Measurements from ENCODE around the gene PDGFRA. TPM values are rescaled to one million over a fixed set of nuclear protein-coding genes. Genes with fewer than 3 reads are reported as not detected.
"Not testable (repeated sequence)": the region's sequence is repeated elsewhere in the genome, so short reads cannot be mapped to it uniquely, and the experiment has no call there.

The PDGFRA gene
- total RNA-seq, 2 donors from 2014 or later, result 30.8 to 45.2 TPM

DNA sequence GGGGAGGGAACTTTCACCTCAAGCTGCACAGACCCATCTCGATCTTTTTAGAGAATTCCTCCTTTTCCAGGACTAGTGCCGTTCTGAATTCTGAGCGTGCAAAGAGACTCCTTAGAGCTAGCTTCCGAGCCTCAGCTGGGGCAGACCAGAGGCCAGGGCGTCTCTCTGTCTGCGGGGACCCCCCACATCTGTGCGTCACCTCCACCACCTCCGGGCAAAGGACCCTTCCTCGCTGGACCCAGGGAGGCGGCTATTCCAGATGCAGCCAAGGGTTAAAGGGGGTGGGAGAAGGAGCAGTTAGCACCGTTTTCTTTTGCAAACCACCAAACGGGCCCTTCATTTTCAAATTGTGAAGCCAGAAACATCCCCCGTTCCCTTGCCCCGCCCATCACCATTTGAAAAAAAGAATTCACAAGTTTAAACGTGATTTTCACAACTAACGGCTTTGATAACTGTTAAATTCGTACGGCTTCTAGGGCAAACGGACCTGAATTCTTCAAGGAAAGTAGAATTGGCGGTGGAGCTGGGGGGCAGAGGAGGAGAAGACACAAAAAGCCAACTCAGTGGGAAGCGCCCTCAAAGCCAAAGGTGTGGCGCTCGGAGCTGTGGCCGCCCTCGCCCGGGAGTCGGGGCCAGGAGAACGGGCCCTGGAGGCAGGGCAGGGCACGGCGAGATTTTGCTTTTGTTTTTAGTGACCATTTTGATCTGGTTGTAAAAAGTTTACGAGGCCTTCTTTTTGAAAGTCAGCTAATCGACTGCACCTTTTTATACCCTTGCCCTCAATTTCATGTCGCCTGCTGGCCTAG, 3.3 kb upstream of the PDGFRA start:
- ATAC-seq (peak; percentile 31), DNase-seq (peak in 1 of 2 donors; percentile 7)
- intact Hi-C loops (cut with DNase I, micrococcal nuclease), result loop anchor here (5.0 to 10.0 kb wide), 4 partner anchors 301 to 1031 kb away; no protein-coding TSS in a partner anchor

DNA sequence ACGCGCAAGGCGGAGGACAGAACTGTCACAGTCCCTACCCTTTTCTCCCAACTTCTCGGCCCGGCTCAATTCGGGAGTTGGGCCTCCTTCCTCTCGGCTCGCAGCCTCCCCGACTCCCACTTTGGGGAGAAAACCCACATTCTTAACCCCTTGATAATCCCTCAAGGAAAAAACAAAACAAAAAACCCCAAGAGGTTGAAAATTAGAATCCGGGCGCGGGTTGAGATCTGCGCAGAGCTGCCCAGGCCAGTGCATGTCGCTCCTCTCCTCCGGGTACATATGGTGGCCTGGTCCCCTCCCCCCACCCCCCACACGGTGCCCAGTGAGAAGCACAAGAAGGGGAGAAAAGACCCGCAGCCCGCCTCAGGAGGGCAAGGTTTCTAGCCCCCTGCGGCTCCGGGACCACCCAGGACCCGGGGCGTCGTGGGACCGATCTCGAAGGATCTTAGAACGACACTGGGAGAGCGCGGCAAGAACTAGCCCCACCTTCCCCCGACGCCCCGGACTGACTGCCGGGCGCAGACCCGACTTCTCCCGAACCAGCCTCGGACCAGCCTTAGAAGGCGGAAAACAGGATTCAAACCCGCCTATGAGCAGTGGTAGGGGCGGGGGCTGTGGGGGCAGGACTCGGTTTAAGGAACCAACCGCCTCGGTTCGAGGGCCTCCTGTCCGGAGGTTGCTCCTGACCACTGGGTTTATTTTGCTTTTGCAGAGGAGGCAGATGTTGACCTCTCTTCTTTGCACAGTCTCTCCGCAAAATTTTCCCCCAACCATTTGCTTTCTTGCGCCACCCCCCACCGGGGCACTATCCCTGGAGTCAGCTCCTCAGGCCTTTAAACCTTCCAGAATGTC, 2.5 kb upstream of the PDGFRA start:
- peak; percentile 26 for ATAC-seq
- peak; percentile 32 to 43 for DNase-seq
- intact Hi-C loops (cut with DNase I, micrococcal nuclease), result loop anchor here (5.0 to 10.0 kb wide), 4 partner anchors 302 to 1032 kb away; no protein-coding TSS in a partner anchor

DNA sequence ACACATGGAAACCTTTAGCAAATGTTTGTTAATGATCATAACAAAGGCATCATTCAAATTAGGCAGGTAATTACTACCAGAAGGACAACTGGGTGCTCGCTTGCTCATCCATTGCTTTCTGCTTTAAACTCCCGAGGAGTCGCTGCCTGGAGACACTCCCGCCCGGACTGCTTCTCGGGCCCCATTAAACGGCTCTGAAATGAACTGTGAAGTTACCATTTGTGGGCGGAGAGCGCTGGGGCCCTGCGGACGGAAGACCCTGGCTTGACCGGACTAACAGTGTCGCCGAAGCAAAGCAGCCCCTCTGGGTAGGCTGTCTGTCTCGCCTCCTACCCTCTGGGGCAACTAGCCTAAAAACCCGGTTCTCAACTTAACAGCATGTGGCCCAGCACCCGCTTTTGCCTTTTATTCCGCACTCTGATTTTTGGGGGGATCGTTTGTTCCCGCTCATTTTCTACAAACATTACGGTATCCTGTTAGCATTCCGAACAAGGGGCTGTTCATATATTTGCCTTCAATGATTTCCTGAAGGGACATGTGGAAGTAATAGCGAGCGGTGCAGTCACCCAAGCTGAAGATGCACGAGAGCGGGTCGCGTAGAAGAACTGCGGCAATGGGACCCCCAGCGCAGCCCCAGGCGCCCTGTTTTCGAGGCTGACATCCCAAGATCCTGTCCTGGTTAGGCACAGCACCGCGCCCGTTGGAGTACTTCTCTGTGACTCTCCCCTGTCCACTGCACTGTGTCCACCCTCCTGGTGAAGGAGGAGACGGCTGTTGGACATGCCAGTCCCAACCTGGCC, 1.6 kb upstream of the PDGFRA start:
- no peak for DNase-seq
- intact Hi-C loops (cut with DNase I, micrococcal nuclease), result loop anchor here (5.0 to 10.0 kb wide), 4 partner anchors 303 to 1033 kb away; no protein-coding TSS in a partner anchor
- peak; percentile 10 for ATAC-seq

DNA sequence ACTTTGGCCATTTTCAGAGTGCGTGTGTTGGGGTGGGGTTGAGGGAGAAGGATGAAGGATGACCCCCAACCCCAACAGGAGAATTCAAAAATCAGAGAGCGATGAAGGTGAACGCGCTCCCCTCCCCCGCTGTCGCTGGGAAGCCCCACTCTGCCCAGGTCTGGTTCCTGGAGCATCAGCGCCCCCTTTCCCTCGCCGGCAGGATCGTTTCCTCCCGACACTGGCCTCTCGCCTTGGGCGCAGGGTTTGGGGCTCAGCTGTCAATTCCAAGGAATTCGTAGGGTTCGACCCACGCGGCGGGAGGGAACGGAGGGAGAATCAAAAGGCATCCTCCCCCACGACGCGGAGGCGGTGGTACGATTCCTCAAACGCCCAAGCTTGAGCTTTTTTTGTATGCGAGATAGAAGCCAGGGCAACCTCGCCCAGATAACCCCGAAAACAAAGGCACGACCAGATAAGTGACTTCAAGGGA, 1.0 kb upstream of the PDGFRA start:
- intact Hi-C loops (cut with DNase I, micrococcal nuclease), result loop anchor here (5.0 to 10.0 kb wide), 4 partner anchors 303 to 1033 kb away; no protein-coding TSS in a partner anchor
- ATAC-seq, result peak; percentile 58
- DNase-seq, result peak in 1 of 2 donors; percentile 63

DNA sequence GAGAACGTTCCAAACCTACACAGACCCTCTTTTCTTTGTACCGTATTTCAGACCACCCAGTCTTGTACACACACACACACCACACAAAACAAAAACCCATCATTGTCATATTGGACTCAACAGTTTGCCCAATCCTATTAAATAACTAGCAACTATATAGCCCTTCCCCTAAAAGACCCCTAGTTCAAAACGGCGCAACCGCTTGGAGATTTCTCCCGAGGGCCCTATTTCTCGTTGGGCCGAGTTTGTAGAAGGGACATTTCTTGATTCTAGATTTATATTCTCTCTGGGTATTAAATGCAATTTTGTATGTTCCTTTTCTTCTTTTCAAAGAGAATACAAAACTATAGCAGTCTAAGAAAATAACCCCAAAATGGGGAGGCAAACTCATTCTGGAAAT, 547 bp upstream of the PDGFRA start:
- no peak for DNase-seq
- intact Hi-C loops (cut with DNase I, micrococcal nuclease), result loop anchor here (5.0 to 10.0 kb wide), 4 partner anchors 304 to 1034 kb away; no protein-coding TSS in a partner anchor
- ATAC-seq, result no peak

DNA sequence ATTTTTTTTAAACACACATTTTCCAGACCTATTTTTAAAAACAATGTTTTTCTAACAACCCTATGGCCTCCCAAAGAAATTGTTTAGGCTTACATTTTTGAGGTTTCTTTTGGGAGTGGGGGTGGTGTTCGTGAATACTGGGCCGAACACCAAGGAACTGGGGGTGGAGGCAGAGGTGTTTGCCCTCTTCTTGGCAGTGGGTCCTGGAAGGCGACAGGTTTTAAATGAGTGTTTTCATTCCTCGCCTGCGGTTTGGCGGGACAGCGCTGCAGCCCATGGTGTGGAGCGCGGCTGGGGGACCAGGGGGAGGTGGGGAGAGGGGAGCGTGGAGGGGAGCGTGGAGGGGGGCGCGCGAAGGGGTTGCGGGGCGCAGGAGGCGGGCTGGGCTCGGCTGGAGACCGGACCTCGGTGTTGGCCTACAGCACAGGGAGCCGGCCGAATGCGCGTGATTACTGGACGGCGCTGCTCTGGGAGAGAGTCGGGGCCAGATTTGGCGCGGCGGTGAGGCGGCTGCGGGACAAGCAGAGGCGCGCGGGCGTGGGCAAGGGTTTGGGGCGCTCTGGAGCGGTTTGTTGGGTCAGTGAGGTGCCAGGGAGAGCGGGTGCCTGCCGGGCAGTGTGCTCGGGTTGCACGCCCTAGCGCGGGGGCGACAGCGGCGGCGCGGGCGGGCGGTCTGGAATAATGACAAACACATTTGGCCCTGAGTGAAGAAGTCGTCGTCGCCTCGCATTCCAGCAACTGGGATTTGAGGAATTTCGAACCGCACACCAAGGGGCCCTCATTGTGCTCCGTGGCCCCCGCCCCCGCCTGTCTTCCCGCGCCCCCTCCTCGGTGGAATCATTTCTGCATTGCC, 764 bp downstream of the PDGFRA start:
- ATAC-seq (no peak), DNase-seq (peak in 1 of 2 donors; percentile 17)

DNA sequence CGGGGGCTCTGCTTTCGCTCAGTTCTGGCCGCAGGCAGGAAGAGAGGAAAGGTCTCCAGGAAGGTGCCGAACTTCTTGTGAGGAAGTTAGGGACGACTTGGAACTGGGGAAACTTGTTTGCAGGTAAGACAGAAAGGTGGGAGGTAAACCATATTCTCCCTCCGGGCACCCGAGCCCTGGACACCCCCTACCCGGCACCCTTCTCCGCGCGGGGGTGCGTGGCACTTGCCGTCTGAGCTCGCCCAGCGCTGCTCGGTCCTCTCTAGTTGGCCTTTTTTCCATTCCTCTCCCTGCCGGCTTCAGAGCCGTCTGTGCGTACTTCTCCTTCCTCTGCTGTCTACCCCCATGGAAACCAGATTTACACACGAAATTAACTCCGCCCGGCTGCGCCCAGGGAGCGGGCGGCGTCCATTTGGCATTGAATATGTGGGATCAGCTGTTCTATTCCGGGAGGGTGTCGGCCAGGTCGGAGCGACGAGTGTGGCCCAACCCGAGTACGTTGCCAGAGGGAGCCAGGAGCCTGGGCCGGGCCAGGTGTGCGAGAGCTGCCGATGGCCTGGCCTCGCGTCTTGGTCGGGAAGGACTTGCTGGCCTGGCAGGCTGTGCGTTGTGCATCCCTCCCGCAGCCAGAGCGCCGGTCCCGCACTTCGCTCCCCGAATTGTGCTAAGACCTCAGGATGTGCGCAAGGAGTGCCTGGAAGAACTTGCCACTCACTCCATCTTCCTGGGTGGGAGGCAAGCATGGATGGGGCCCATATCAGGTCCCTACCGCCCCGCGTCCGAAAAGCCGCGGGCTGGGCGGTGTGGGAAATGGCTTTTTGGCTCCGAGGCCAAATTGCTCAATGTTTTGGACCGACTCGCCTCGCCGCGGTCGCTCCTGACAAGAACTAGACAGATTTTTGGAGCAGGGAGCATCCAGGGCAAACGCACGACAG, 1.7 kb downstream of the PDGFRA start:
- intact Hi-C loops (cut with DNase I, micrococcal nuclease), result loop anchor here in 1 of 2 donors (10.0 kb wide), 1 partner anchor 1236 kb away; no protein-coding TSS in a partner anchor
- no peak for ATAC-seq
- peak; percentile 16 to 28 for DNase-seq

More for the DNA sequence above, 764 bp downstream of the PDGFRA start:
- intact Hi-C loops (cut with DNase I, micrococcal nuclease), result loop anchor here (5.0 to 10.0 kb wide), 5 partner anchors 305 to 1235 kb away; no protein-coding TSS in a partner anchor

DNA sequence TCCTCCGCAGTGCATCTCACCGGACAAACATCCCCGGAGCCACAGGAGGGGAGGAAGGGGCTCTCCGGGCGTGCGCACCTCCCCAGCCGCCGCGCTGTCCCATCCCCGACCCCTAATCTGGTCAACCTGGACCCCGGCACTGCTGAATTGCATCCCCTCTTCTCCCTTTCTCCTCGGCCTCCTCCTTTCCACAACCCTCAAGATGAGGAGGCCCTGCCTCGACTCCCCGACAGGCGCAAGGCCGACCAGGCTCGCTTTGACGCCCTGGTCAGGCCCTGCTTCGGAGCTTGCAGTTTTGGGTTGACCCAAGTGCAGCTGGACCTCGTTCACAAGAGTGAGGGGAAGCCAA, 2.3 kb downstream of the PDGFRA start:
- intact Hi-C loops (cut with DNase I, micrococcal nuclease), result loop anchor here in 1 of 2 donors (10.0 kb wide), 1 partner anchor 1237 kb away; no protein-coding TSS in a partner anchor
- DNase-seq, result no peak

DNA sequence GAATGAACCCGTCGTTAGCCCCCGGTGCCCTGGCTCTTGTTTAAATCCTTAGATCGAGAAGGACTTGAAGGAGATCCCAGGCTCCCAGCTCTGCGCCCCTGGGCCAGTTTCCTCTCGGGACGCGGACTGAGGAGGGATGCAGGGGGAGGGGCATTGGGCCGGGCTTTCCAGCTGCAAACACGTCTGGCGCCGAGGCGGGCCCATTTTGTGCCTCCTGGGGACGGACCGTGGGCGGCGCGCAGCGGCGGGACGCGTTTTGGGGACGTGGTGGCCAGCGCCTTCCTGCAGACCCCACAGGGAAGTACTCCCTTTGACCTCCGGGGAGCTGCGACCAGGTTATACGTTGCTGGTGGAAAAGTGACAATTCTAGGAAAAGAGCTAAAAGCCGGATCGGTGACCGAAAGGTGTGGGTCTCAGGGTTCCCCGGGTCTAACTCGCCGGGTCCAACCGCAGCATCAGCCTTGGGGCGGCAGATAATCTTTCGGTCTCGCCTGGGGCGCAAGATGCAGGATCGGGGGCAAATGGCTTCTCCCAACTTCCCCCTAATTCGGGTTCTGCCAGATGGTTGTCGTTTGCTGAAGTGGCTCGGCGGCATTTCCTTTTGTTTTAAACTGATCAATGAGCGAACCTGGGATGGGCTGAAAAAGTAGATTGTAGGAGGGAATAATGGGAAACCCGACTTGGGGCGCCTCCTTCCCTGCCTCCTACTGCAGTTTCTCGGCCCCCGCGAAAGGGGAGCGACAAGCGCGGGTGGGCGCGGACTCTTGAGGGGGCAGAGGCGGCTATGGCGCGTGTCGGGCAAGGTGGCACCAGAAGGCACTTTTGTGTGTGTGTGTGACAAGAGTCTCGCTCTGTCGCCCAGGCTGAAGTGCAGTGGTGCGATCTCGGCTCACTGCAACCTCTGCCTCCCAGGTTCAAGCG, 2.9 kb downstream of the PDGFRA start:
- ATAC-seq (no peak), DNase-seq (peak in 1 of 2 donors; percentile 38)
- intact Hi-C loops (cut with DNase I, micrococcal nuclease), result loop anchor here in 1 of 2 donors (10.0 kb wide), 1 partner anchor 1237 kb away; no protein-coding TSS in a partner anchor

More for the DNA sequence above, 2.3 kb downstream of the PDGFRA start:
- no peak for ATAC-seq

DNA sequence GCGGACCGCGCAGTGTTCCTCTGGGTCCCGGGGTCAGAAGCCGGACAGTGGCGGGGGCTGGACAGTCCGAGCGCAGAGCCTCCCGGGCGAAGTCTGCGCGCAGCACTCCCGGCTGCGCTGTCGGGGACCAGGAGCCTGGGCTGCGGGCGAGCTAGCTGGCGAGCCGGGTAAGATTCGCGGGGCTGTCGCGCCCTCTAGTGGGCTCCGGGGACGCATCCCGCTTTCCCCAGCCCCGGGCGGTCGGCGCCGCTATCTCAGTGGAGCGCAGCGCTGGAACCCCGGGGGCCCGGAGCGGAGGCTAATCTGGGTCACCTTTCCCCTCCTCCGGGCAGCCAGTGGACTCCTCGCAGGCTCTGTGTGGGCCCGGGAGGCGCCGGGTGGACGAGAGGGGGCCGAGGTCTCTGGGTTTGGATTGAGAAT, 4.2 kb downstream of the PDGFRA start:
- ATAC-seq (peak; percentile 96), DNase-seq (peak; percentile 65 to 87)
- intact Hi-C loops (cut with DNase I, micrococcal nuclease), result loop anchor here in 1 of 2 donors (10.0 kb wide), 1 partner anchor 1238 kb away; no protein-coding TSS in a partner anchor

DNA sequence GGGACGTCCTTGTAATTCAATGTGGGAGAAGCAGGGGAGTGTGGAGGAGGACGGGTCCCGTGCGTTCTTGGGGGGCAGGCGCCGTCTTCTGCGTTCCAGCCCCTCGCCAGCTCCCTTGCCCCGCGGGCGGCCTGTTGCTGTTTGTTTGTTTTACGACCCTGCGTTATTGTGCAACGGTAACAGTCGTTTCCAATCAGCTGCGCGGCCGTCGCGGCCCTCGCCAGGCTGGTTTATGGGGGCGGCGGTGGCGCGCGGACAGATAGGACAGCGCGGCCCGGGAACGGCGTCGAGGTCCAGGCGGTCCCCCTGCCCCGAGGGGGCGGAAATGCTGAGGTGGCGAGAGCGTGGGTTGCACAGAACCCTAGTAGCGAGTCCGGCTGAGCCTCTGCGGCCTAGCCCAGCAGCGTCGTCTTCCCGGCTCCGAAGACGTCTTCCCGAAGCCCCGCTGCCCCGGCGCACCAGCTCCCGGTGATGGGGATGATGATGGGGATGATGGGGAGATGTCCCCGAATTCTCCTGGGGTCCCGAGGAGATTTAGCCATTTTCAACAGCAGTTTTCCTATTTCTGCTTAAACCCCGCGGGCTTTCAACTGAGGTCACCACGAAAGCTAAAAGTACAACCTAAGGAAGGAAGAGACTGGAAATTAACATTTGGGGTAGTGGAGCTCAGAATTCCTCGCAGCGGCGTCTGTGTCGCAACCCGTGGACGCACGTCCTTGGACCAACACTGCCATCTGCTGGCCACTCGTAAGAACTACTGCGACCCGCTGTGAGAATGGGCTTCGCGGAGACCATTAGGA, 4.8 kb downstream of the PDGFRA start:
- peak; percentile 46 to 78 for DNase-seq
- peak; percentile 72 for ATAC-seq
- intact Hi-C loops (cut with DNase I, micrococcal nuclease), result loop anchor here in 1 of 2 donors (10.0 kb wide), 1 partner anchor 1239 kb away; no protein-coding TSS in a partner anchor

DNA sequence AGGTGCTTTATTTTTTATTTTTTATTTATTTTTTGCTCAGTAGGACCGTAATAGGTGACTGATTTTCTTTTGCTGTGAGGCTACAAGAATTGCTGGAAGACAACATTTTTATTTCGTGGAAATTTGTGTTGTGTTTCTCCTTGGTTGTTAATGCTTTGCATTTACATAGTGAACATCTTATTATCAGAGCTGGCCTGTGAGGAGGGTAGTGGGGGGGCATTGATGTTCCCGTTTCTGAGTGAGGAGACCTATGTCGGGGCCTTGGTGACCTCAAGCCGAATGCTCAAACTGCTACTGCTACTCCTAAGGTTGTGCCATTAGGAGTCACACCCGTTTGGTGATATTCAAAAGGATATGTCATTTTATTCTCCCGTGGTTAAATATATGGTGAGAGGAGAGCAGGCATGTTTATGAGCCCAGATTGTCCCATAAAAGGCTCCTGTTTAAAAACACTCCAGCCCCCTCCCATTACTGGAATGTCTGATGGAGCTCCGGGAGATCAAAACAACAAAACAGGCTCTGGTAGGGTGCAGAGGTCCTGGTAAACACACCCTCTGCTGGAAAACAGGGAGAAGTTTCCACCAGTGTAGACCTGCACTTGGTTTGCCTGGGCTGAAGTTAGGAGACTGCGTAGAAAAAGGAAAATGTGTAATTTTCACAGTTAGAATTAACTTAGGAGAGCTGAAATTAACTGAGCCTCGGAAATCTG, 5.6 kb downstream of the PDGFRA start:
- DNase-seq, result no peak
- no peak for ATAC-seq
- intact Hi-C loops (cut with DNase I, micrococcal nuclease), result loop anchor here in 1 of 2 donors (5.0 to 10.0 kb wide), 2 partner anchors 1037 to 1240 kb away; no protein-coding TSS in a partner anchor

DNA sequence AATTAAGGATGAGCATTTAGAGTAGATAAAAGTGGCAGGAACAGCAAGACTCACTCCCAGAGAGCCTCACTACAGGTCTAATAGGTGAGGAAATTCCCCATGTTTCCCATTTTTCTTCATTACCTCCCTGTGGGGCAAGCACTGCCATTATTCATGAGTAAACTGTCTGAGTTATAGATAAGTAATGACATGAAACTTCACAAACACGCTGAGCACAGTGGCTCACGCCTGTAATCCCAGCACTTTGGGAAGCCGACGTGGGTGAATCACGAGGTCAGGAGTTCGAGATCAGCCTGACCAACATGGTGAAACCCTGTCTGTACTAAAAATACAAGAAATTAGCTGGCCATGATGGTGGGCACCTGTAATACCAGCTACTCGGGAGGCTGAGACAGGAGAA, 7.2 kb downstream of the PDGFRA start:
- ATAC-seq, DNase-seq: not testable (repeated sequence)
- intact Hi-C loops (cut with DNase I, micrococcal nuclease), result loop anchor here in 1 of 2 donors (5.0 to 10.0 kb wide), 2 partner anchors 1039 to 1242 kb away; no protein-coding TSS in a partner anchor

Measured in left colon (tissue), 2 donors.